D721Med (cell line): ENCODE results near the gene ATP5F1A.
A peak's percentile ranks its signal among the peaks of the same experiment; 100 is the strongest.
"Not testable (repeated sequence)": the region's sequence is repeated elsewhere in the genome, so short reads cannot be mapped to it uniquely, and the experiment has no call there.

Experiments
- DNase-seq: peaks from one replicate; pipeline ENCODE4 v3.0.0; 2011; ENCODE audit warnings: low spot score; ENCODE audit not compliant: insufficient read length
- FAIRE-seq: peaks from 2 replicates; lab custom pipeline; 2011; peaks lifted over from hg19 to GRCh38; lab: Jason Lieb, UNC
- TF ChIP-seq, protein P1 (sequence below): IDR thresholded peaks from 2 replicates; pipeline ENCODE4 v1.5.1; 2012; ENCODE audit warnings: mild to moderate bottlenecking, control low read depth; ENCODE audit not compliant: insufficient read depth; ENCODE audit errors: missing control alignments

Gene ATP5F1A

DNA sequence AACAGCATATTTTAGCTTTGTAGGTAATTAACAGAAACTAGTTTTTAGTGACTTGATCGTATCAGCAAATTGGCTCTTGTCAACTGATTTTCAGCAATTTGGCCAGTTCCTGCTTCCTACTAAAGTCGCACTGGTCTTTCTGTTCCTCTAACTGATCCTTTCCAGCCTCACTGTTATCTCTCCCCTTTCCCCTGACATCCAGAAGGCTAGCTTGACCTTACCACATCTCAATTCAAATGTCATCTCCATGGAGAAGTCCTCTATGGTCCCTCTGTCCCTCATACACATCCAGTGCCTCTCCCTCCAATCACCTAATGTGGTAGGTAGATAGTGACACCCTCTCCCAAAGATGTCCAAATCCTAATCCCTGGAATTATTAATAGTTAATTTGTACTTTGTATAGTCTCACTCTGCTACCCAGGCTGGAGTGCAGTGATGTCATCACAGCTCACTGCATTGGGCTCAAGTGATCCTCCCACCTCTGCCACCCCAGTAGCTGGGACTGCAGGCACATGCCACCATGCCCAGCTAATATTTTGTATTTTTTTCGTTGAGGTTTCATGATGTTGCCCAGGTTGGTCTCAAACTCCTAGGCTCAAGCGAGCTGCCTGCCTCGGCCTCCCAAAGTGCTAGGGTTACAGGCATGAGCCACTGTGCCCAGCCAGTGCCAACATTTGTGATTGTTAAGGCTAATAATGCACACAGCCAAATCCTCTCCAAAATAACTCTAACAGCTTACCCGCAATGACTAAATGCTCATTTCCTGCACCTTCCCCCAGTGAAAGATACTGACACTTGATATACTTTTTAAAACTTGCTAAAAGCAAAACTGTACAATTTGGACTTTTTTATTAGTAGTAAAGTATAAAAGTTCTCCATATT lies 42.9 kb downstream of the ATP5F1A start:
- TF ChIP-seq, protein P1, sequence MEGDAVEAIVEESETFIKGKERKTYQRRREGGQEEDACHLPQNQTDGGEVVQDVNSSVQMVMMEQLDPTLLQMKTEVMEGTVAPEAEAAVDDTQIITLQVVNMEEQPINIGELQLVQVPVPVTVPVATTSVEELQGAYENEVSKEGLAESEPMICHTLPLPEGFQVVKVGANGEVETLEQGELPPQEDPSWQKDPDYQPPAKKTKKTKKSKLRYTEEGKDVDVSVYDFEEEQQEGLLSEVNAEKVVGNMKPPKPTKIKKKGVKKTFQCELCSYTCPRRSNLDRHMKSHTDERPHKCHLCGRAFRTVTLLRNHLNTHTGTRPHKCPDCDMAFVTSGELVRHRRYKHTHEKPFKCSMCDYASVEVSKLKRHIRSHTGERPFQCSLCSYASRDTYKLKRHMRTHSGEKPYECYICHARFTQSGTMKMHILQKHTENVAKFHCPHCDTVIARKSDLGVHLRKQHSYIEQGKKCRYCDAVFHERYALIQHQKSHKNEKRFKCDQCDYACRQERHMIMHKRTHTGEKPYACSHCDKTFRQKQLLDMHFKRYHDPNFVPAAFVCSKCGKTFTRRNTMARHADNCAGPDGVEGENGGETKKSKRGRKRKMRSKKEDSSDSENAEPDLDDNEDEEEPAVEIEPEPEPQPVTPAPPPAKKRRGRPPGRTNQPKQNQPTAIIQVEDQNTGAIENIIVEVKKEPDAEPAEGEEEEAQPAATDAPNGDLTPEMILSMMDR = no peak
- FAIRE-seq (no peak), DNase-seq (no peak)

DNA sequence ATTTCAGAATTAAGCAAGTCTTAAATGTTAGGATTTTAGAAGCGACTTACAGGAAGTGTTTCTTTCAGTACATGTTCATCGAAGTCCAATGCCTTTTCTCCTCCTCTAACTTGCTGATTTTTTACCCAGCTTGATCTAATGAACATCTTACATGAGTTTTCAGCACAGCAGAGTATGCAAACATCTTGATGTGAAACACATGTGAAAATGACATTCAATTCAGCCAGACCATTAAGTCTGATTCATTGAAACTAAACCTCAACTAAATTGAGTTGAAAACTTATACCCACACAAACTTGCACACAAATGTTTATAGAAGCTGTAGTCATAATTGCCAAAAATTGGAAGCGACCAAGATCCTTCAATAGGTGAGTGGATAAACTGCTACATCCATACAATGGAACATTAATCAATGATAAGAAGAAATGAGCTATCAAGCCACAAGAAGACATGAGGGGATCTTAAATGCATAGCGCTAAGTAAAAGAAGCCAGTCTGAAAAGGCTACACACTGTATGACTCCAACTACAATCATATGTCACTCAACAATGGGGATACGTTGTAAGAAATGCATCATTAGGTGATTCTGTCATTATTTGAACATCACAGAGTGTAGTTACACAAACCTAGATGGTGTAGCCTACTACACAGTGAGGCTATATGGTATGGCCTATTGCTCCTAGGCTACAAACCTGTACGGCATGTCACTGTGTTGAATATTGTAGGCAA lies 44.6 kb downstream of the ATP5F1A start:
- TF ChIP-seq, protein P1 = no peak
- FAIRE-seq (peak; percentile 46), DNase-seq (no peak)

DNA sequence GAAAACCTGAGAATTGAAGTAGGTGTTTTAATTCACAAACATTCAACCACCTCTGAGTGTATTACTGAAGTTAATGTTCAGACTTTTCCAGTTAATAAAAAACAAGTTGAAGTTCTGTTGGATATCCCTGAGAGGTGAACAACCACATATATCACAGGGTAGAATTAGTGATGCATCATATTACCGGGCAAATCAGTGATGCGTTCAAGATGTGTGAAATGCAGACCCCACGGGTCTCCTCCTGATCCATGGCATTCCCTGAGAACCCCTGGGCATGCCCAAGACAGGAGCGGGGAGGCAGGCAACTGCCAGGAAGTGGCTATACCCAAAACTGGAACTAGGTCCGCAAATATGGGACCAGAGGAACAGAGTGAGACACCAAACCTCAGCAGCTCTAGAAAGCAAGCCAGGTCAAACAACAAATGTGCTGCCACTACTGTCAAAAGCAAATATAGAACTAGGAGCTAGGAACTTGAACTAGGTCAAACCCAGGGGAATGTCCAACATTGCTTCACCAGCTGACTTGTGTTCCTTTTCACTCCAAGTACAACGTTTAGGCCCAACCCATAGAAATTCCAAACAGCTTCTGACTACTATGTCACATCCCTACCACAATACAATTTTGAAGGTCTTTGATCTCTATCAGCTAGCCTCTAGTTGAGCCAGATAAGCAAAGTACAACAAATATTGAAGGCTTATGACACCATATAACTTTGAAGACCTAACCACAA lies 46.2 kb downstream of the ATP5F1A start:
- FAIRE-seq (no peak), DNase-seq (no peak)
- TF ChIP-seq, protein P1 = no peak

DNA sequence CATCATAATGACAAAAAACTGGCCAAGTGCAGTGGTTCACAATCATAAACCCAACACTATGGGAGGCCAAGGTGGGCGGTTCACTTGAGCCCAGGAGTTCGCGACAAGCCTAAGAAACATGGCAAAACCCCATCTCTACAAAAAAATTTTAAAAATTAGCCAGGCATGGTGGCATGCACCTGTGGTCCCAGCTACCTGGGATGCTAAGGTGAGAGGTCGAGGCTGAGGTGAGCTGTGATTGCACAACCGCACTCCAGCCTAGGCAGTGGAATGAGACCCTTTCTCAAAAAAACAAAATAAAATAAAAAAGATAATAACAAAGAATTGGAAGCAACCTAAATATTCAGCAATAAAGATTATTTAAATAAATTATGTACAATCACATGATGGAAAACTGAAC lies 47.8 kb downstream of the ATP5F1A start:
- FAIRE-seq (no peak), DNase-seq (no peak)
- TF ChIP-seq, protein P1 = no peak

DNA sequence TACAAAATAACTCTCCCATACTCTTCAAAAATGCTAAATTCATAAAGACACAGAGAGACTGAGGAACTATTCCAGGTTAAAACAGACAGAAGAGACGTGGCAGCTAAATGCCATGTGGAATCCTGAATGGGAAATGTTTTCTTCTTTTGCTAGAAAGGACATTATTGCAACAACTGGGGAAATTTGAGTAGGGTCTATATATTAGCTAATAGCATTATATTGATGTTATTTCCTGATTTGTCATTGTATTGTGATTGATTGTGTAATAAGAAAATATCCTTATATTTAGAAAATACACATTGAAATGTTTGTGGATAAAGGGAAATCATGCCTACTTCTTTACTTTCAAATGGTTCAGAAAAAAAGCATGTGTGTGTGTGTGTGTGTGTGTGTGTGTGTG lies 49.5 kb downstream of the ATP5F1A start:
- peak; percentile 11 for FAIRE-seq
- TF ChIP-seq, protein P1 = no peak
- no peak for DNase-seq

DNA sequence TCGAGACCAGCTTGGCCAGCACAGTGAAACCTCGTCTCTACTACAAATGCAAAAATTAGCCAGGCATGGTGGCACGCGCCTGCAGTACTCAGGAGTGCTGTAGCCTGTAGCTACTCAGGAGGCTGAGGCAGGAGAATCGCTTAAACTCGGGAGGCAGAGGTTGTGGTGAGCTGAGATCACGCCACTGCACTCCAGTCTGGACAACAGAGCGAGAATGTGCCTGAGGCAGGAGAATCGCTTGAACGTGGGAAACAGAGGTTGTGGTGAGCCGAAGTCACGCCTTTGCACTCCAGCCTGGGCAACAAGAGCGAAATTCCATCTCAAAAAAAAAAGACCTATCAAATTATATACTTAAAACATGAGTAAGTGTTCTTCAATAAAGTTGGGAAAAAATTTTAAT lies 50.7 kb downstream of the ATP5F1A start:
- not testable (repeated sequence) for FAIRE-seq

DNA sequence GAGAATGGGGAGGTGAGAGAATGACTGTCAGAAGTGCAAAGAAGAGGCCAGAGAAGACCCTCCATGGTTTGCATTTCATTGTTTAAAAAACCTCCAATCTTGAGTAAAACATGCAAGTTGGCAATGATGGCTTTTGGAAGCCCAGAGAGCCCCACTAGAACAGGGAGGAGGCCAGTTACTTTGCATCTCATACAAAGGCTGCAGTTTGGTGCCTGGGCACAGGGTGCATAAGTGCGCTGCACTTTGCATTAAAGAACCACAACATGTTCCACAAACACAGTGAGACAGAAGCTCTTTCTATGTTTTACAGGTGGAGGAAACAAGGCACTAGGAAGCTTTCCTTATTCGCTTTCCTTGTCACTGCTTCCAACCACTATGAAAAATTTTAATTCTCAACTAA lies 51.4 kb downstream of the ATP5F1A start:
- DNase-seq (no peak), FAIRE-seq (no peak)
- TF ChIP-seq, protein P1 = no peak

More for the DNA sequence above, 50.7 kb downstream of the ATP5F1A start:
- DNase-seq = not testable (repeated sequence)
